ENCODE results near the gene EVA1A. TPM values are rescaled to one million over a fixed set of nuclear protein-coding genes. Genes with fewer than 3 reads are reported as not detected.

Gene EVA1A
- total RNA-seq, 1 experiment from 2014 or later = 0.68 TPM

DNA sequence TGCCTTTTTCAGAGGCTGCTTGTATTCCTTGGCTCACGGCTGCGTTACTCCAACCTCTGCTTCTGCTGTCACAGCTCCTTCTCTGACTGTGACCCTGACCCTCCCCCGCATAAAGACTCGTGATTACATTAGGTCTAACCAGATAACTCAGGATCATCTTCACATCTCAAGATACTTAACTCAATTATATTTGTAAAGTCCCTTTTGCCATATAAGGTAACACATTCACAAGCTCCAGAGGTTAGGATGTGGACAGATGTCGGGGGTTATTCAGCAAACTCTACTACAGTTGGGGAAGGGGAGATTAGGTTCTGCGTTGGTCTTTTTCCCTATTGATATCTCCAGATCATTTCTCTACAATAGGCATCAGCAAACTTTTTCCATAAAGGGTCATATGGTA lies 76.9 kb downstream of the EVA1A start:
- no peak overlapping the region for H3K27ac Mint-ChIP-seq
- Histone ChIP-seq H3K14ac (ENCODE audit: insufficient read depth, low read length) (no peak overlapping the region), H3K79me1 (ENCODE audit: insufficient read depth, low read depth, low read length, poor library complexity, severe bottlenecking) (no peaks in the 10 kb centered on the region), H4K20me1 (ENCODE audit: control insufficient read depth, insufficient read depth, insufficient read length) (no peaks in the 10 kb centered on the region), H2BK12ac (ENCODE audit: insufficient read length, low read depth, low read length) (no peak overlapping the region), H3K4me1 (ENCODE audit: insufficient read depth, low read length) (no peaks in the 10 kb centered on the region), H2BK20ac (ENCODE audit: low read depth, low read length, poor library complexity, severe bottlenecking) (no peak overlapping the region), H3K27ac (ENCODE audit: insufficient read length, low read depth, low read length) (no peak overlapping the region), H3K79me2 (ENCODE audit: insufficient read depth, low read length) (no peaks in the 10 kb centered on the region), H3K9ac (ENCODE audit: extremely low read depth, insufficient read length, low read length) (no peak overlapping the region), H3K56ac (ENCODE audit: insufficient read length, low read depth, low read length) (no peak overlapping the region), H2BK5ac (ENCODE audit: insufficient read length, low read length) (no peak overlapping the region), H3K4ac (ENCODE audit: low read depth, low read length) (no peak overlapping the region), H3K23ac (ENCODE audit: insufficient read length, low read depth, low read length) (no peak overlapping the region), H3K4me2 (ENCODE audit: insufficient read depth, insufficient read length, low read length) (no peak overlapping the region), H4K5ac (ENCODE audit: insufficient read length, low read depth, low read length) (no peak overlapping the region), H2BK15ac (ENCODE audit: low read depth, low read length) (no peak overlapping the region), H3K9me3 (ENCODE audit: control insufficient read depth, low read depth, low read length) (no peaks in the 10 kb centered on the region), H2AFZ (ENCODE audit: low read length) (no peak overlapping the region), H4K91ac (ENCODE audit: insufficient read length, low read depth, low read length) (no peak overlapping the region), H4K8ac (replicated peaks; ENCODE audit: insufficient read length, low read depth, low read length) (no peak overlapping the region), H2AK5ac (ENCODE audit: insufficient read length, low read length) (no peak overlapping the region), H3T11ph (ENCODE audit: low read length) (no peak overlapping the region), H3K18ac (ENCODE audit: insufficient read length, low read depth, low read length) (no peak overlapping the region), H3K27me3 (ENCODE audit: insufficient read depth, low read length) (no peaks in the 10 kb centered on the region), H2BK120ac (ENCODE audit: low read depth, low read length, poor library complexity, severe bottlenecking) (no peak overlapping the region), H3K23me2 (ENCODE audit: insufficient read length, low read depth, low read length, poor library complexity, severe bottlenecking) (no peaks in the 10 kb centered on the region)
- no peaks in the 10 kb centered on the region for H3K4me1 Mint-ChIP-seq
- WGBS (ENCODE audit: extremely low coverage, insufficient read length, low lambda C conversion rate) = no CpG with 5 or more reads among the region's 6 CpGs
- H3K4me3 Mint-ChIP-seq = no peak overlapping the region
- peaks cover 1% of the 10 kb centered on the region; the same call in 1 of the 2 replicates for H3K27me3 Mint-ChIP-seq (ENCODE audit: low read depth)
- H3K9me3 Mint-ChIP-seq = peaks cover 5 to 8% of the 10 kb centered on the region in 2 experiments; a peak in 3 of 5 replicates
- TF ChIP-seq, protein P1, sequence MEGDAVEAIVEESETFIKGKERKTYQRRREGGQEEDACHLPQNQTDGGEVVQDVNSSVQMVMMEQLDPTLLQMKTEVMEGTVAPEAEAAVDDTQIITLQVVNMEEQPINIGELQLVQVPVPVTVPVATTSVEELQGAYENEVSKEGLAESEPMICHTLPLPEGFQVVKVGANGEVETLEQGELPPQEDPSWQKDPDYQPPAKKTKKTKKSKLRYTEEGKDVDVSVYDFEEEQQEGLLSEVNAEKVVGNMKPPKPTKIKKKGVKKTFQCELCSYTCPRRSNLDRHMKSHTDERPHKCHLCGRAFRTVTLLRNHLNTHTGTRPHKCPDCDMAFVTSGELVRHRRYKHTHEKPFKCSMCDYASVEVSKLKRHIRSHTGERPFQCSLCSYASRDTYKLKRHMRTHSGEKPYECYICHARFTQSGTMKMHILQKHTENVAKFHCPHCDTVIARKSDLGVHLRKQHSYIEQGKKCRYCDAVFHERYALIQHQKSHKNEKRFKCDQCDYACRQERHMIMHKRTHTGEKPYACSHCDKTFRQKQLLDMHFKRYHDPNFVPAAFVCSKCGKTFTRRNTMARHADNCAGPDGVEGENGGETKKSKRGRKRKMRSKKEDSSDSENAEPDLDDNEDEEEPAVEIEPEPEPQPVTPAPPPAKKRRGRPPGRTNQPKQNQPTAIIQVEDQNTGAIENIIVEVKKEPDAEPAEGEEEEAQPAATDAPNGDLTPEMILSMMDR (conservative IDR thresholded peaks at IDR 0.05) = no peak
- H3K36me3 Mint-ChIP-seq (ENCODE audit: insufficient read depth in 1 of 3, low read depth in 3 of 3) = peaks cover 0 to 5% (median 0%) of the 10 kb centered on the region in 3 experiments; a peak in 2 of 7 replicates
- no peak for DNase-seq

Data from H9 (cell line).